ENCODE data around the gene AGBL3. TPM values are rescaled to one million over a fixed set of nuclear protein-coding genes. Genes with fewer than 3 reads are reported as not detected.

Gene AGBL3
- total and polyA plus RNA-seq, 9 donors: 2.0 to 8.1 (median 4.2) TPM

DNA sequence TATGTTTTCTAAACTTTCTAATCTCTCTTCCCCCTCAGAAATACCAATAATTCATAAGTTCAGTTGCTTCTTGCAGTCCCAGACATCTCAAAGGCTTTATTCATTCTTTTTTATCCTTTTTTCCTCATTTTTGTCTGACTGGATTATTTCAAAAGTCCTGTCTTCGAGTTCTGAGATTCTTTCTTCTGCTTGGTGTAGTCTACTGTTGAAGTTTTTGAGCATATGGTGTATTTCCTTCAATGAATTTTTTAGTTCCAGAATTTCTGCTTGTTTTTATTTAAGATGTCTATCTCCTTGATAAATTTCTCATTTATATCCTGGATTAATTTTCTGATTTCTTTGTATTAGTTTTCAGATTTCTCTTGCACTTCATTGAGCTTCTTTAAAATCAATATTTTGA is 170.0 kb downstream of the AGBL3 start:
- Histone ChIP-seq H3K4me1 (ENCODE audit: insufficient read depth) (peaks cover 6% of the 10 kb centered on the region), H3K4me3 (no peak overlapping the region), H3K27ac (no peak overlapping the region), H3K9me3 (no peaks in the 10 kb centered on the region), H3K27me3 (no peaks in the 10 kb centered on the region), H3K36me3 (no peaks in the 10 kb centered on the region)
- intact Hi-C loops (cut with DNase I): no loop called here
- DNase-seq: no peak
- 89 to 94% (median 90%) methylated on average over 1 of the region's 1 CpG for WGBS, 3 donors
- TF ChIP-seq, protein P1, sequence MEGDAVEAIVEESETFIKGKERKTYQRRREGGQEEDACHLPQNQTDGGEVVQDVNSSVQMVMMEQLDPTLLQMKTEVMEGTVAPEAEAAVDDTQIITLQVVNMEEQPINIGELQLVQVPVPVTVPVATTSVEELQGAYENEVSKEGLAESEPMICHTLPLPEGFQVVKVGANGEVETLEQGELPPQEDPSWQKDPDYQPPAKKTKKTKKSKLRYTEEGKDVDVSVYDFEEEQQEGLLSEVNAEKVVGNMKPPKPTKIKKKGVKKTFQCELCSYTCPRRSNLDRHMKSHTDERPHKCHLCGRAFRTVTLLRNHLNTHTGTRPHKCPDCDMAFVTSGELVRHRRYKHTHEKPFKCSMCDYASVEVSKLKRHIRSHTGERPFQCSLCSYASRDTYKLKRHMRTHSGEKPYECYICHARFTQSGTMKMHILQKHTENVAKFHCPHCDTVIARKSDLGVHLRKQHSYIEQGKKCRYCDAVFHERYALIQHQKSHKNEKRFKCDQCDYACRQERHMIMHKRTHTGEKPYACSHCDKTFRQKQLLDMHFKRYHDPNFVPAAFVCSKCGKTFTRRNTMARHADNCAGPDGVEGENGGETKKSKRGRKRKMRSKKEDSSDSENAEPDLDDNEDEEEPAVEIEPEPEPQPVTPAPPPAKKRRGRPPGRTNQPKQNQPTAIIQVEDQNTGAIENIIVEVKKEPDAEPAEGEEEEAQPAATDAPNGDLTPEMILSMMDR (IDR thresholded peaks at IDR 0.05): no peak
- TF ChIP-seq EP300 (IDR thresholded peaks at IDR 0.05) (no peak), POLR2A (IDR thresholded peaks at IDR 0.05) (no peak)

DNA sequence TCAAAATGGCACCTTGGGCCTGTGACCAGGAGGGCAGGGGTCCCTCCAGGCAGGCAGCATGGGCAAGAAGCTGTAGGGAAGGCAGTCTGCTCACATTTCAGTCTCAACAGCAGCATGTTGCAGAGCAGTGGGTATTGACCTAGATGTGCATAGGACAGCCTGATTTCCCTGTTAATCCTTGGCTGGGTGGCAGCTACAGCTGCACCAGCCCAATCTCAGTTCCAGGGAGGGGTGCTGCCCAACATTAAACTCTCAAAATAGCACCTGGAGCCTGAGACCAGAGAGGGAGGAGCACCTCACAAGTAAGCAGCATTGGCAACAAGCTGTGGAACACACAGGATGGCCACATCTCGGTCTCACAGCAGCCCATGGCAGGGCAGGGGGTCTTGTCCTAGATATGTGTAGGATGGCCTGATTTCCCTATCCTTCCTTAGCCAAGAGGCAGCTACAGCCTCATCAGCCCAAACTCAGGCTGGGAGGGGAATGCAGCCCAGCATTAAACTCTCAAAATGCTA is 171.9 kb downstream of the AGBL3 start:
- WGBS, 3 donors: 93 to 100% (median 94%) methylated on average over 1 of the region's 1 CpG

DNA sequence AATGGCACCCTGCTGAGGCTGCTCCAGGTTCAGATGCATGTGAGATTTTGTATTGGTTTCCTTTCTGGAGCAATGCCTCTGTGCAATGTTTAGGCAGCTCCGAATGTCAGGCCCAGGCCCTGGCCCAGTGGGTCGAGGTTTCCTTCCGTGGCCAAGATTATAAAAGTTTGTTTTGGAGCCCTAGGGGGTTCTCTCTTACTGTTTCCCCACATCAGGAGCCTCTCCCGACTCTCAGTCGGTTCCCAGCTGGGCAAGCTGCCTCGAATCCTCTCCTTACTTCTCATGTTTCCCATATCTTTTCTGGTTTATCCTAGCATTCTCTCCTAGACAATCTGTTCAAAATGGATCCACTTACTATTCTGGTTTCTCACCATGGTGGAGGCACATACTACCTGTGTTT is 172.6 kb downstream of the AGBL3 start:
- no peak overlapping the region for H3K27ac ChIP-seq
- 67 to 89% (median 75%) methylated on average over 6 of the region's 6 CpGs for WGBS, 3 donors
- peaks cover 6% of the 10 kb centered on the region for H3K4me1 ChIP-seq (ENCODE audit: insufficient read depth)
- H3K9me3 ChIP-seq: no peaks in the 10 kb centered on the region
- TF ChIP-seq POLR2A (IDR thresholded peaks at IDR 0.05): no peak
- TF ChIP-seq EP300 (IDR thresholded peaks at IDR 0.05): no peak
- TF ChIP-seq, protein P1 (IDR thresholded peaks at IDR 0.05): no peak
- H3K27me3 ChIP-seq: no peaks in the 10 kb centered on the region
- intact Hi-C loops (cut with DNase I): no loop called here
- no peak for DNase-seq
- H3K4me3 ChIP-seq: no peak overlapping the region
- H3K36me3 ChIP-seq: no peaks in the 10 kb centered on the region

More for the DNA sequence above, 171.9 kb downstream of the AGBL3 start:
- Histone ChIP-seq H3K4me3 (no peak overlapping the region), H3K4me1 (ENCODE audit: insufficient read depth) (peaks cover 6% of the 10 kb centered on the region), H3K27me3 (no peaks in the 10 kb centered on the region), H3K27ac (no peak overlapping the region), H3K36me3 (no peaks in the 10 kb centered on the region), H3K9me3 (no peaks in the 10 kb centered on the region)
- DNase-seq: no peak
- intact Hi-C loops (cut with DNase I): no loop called here
- TF ChIP-seq, protein P1 (IDR thresholded peaks at IDR 0.05): no peak
- TF ChIP-seq EP300 (IDR thresholded peaks at IDR 0.05) (no peak), POLR2A (IDR thresholded peaks at IDR 0.05) (no peak)

DNA sequence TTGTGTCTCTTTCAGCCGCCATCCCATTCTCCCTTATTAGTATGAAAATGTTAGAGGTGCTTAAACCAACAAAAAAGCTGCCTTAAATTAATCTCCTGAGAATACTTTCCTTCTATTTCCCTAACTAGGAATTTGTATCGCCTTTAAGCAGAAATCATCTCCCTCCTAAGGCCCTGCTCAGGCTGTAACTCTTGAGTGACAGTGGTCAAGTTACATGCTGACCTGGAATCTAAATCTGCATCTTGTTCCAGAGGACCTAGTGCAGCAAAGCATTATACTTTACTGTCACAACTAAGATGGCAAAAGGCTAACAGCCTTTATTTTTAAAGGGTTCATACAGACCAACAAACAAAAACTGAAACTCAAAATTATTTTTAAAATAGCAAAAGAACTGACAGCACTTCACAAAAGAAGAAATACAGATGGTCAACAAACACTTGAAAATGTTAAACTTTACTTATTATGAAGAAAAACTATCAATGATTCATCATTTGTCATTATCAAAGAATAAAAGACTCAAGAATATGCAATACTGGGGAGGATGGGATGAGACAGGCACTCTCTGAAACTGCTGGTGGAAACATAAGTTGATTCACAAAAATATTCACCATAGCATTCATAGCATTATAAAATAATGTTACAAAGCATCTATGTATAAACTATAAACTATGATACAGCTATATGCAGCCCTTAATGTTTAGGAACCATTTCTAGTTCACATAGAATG is 173.2 kb downstream of the AGBL3 start:
- WGBS, 3 donors: 86 to 98% (median 92%) methylated on average over 2 of the region's 2 CpGs
- Histone ChIP-seq H3K4me1 (ENCODE audit: insufficient read depth) (peaks cover 6% of the 10 kb centered on the region), H3K4me3 (no peak overlapping the region), H3K27me3 (no peaks in the 10 kb centered on the region), H3K9me3 (no peaks in the 10 kb centered on the region), H3K27ac (no peak overlapping the region), H3K36me3 (no peaks in the 10 kb centered on the region)
- DNase-seq: no peak
- intact Hi-C loops (cut with DNase I): loop anchor here in 3 of 4 donors (10.0 kb wide), 4 partner anchors 165 to 475 kb away; partner anchors contain the start of gene AGBL3 (in 1 of the 3)
- TF ChIP-seq POLR2A (IDR thresholded peaks at IDR 0.05) (no peak), EP300 (IDR thresholded peaks at IDR 0.05) (no peak)
- TF ChIP-seq, protein P1 (IDR thresholded peaks at IDR 0.05): no peak

Measured in ovary (tissue), 9 donors.